ENCODE results near the gene EXOC3. TPM values are rescaled to one million over a fixed set of nuclear protein-coding genes. Genes with fewer than 3 reads are reported as not detected.

Gene EXOC3
- total and polyA plus RNA-seq, 11 donors, result 20.6 to 45.5 (median 42.8) TPM

GRCh38 chr5:465591-466403 lies 22.8 kb downstream of the EXOC3 start:
- 88 to 93% (median 90%) methylated on average over 15 to 29 of the region's 29 CpGs for WGBS, 4 donors
- ATAC-seq, result peak in 1 of 4 donors; percentile 8
- peak in 3 of 5 donors; percentile 12 to 47 (median 18) for DNase-seq
- Histone ChIP-seq H3K27me3 (no peaks in the 10 kb centered on the region), H3K9me3 (no peaks in the 10 kb centered on the region), H3K27ac (no peak overlapping the region), H3K4me1 (peaks cover 0 to 2% (median 0%) of the 10 kb centered on the region in 12 donors), H3K36me3 (peaks cover 0 to 68% (median 62%) of the 10 kb centered on the region in 9 donors), H3K4me3 (no peak overlapping the region)
- TF ChIP-seq POLR2A (IDR thresholded peaks at IDR 0.05) (no peak), CTCF (IDR thresholded peaks at IDR 0.05) (no peak)
- intact Hi-C loops (cut with DNase I), result no loop called here

- Histone ChIP-seq H3K27me3 (no peaks in the 10 kb centered on the region), H3K9me3 (no peaks in the 10 kb centered on the region), H3K4me3 (no peak overlapping the region), H3K27ac (no peak overlapping the region), H3K36me3 (peaks cover 0 to 64% (median 56%) of the 10 kb centered on the region in 9 donors), H3K4me1 (peaks cover 0 to 12% (median 5%) of the 10 kb centered on the region in 12 donors)
- no peak for ATAC-seq
- peak in 4 of 5 donors; percentile 16 to 46 (median 20) for DNase-seq
- intact Hi-C loops (cut with DNase I), result no loop called here
- 91 to 95% (median 93%) methylated on average over 23 to 30 of the region's 30 CpGs for WGBS, 4 donors
- TF ChIP-seq CTCF (IDR thresholded peaks at IDR 0.05), result no peak
- no peak for TF ChIP-seq POLR2A (IDR thresholded peaks at IDR 0.05)
These were observed 23.8 kb downstream of the EXOC3 start for GRCh38 chr5:466661-467310.

GRCh38 chr5:468401-468800 lies 25.4 kb downstream of the EXOC3 start:
- Histone ChIP-seq H3K4me3 (no peak overlapping the region), H3K9me3 (no peaks in the 10 kb centered on the region), H3K4me1 (peaks cover 0 to 21% (median 11%) of the 10 kb centered on the region in 12 donors), H3K27ac (no peak overlapping the region), H3K36me3 (peaks cover 0 to 48% (median 40%) of the 10 kb centered on the region in 9 donors), H3K27me3 (no peaks in the 10 kb centered on the region)
- DNase-seq, result peak in 2 of 5 donors; percentile 7 to 11
- intact Hi-C loops (cut with DNase I), result no loop called here
- no peak for ATAC-seq
- WGBS, 4 donors, result 96 to 98% (median 97%) methylated on average over 5 of the region's 6 CpGs
- TF ChIP-seq POLR2A (IDR thresholded peaks at IDR 0.05), result no peak
- no peak for TF ChIP-seq CTCF (IDR thresholded peaks at IDR 0.05)
